HG03159 (cell line): ENCODE results near the gene GALNT17.
"Not testable (repeated sequence)": the region's sequence is repeated elsewhere in the genome, so short reads cannot be mapped to it uniquely, and the experiment has no call there.

Source experiments
- ATAC-seq: cut with Tn5 transposase; IDR thresholded peaks from one replicate; pipeline ENCODE4 v1.9.1; 2021; ENCODE audit warnings: mild to moderate bottlenecking, moderate library complexity; ENCODE audit not compliant: unreplicated experiment

The GALNT17 gene

DNA sequence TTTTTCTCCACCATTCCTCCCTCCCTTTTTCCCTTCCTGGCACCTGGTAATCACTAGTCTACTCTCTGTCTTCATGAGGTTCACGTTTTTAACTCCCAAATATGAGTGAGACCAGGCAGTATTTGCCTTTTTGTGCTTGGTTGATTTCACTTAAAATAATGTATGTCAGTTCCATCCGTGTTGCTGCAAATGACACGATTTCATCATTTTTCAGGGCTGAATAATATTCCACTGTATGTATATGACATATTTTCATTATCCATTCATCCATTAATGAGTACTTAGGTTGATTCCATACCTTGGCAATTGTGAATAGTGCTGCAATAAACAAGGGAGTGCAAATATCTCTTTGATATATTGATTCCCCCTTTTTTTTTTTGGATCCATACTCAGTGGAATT lies 25.8 kb downstream of the GALNT17 start:
- no peak for ATAC-seq

DNA sequence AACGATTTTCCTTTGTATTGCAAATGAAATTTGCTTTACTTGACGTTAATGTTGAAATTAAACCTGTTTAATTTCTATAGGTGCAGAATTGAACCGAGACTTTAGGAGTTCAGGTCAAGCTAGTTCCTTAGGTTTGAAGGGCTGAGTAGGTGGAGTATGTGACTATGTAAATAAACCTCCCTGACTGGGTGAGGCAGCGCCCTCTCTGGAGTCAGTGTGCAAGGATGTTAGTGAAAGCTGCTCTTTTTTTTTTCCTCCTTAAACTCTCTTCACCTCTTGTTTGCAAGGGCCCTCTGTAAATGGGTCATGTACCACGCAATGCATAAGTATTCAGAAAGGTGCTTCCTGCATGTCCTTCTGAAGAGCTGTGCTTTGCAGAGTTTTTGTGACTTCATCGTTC lies 33.8 kb downstream of the GALNT17 start:
- ATAC-seq: no peak

DNA sequence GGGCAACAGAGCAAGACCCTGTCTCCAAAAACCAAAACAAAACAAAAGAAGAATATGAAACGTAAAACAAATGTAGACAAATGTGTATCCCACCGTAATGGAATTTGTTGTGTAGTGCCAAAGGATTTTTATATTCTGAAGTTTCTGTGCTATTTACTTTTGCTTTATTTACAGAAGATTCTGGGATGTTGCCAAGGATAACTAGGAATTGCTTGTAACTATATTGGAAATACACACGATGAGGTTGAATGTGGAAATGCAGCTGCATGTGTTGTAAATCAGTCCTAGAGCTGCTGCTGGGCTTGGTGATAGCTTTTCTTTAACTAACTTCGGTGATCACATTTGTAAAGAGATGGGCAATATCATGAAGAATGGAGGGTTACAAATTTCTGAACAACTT lies 39.5 kb downstream of the GALNT17 start:
- no peak for ATAC-seq

DNA sequence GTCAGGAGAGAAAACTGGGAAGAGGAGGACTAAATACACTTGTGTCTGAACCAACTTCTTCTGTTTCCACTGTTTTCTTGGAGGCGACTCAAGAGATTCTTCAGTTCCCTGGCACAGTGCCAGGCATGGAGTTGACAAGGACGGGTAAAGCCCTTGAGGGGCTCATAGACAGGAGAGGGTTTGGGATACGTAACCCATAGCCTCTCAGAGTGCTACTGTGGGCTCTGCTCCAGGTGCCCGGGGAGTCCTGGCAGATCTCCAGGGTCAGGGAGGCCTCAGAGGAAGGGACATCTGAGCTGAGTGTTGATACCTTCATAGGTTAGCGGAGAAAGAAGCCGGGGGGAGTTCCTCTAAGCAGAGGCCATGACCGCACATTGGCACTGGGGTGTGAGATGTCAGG lies 42.0 kb downstream of the GALNT17 start:
- ATAC-seq: no peak

DNA sequence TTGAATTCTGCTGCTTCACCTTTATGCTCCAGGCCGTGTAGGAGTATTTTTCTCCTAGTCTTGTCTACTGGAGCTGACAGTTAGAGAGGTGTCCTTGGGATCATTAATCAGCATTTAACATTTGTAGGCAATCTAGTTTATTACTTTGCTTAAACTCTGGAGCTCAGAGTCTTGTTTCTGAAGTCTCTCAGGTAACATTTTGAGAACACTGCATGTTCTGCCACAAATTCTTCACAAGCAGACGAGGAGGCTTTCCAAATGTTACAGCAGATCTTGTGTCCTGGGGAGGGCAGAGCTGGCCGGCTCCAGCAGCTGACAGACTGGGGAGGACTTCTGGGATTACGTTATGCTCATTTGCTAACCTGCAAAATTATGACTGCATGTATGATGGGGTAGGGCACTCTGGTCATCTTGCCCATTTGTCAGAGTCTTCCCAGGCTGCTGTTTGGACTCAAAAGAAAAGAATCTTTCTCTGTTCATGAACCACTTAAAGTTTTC lies 50.5 kb downstream of the GALNT17 start:
- no peak for ATAC-seq

DNA sequence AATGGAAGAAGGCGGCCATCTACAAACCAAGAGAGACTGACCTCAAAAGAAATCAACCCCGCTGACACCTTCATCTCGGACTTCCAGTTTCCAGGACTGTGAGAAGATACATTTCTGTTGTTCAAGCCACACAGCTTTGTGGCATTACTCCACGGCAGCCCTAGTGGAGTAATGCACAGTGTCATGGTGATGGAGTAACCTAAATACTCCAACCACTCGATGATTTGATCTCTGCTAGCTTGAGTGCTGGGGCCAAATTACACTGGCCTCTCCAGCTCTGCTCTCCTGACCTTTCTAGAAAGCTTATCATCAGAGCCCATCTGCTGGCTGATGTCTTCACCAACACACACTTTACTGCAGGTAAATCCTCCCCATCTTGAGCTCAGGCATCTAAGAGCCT lies 52.2 kb downstream of the GALNT17 start:
- ATAC-seq: no peak

DNA sequence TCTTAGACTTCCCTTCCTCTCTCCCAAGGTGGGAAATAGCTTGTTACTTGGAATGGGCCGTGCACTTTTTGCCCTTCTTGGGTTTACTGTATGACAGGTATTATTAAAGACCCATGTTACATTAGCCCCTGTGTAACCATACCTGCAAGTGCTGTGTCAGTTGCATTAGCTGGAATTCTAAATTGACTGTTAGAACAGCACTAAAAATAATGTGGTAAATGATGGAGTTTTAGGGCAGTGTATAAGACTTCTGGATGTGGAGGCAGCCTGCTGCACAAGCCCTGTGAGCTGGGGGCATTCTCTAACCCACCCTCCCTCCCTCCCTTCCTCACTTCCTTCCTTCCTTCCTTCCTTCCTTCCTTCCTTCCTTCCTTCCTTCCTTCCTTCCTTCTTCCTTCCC lies 52.7 kb downstream of the GALNT17 start:
- ATAC-seq: no peak

DNA sequence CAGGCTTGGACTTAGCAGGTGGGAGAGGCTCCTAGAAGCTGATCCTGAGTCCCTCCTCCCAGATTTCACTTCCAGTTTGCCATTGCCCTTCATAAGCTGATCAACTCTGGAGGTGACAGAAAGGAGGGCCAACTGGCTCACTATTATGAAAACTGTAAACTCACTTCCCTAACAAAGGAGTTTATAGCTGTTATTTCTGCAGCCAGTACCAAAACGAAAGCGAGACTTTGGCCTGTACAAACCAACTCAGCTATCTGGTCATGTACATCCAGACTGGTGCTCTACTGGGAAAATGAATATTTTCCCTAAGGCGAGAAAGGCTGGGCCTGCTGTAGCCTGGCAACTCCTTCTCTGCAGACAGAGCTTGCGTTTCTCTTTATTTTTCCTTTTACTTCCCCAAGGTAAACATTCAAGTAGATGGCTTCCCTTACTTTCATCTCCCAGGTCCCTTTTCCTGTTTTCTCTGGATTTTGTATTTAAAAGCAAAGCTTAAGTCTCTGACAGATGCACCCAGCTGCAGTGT lies 54.7 kb downstream of the GALNT17 start:
- no peak for ATAC-seq

DNA sequence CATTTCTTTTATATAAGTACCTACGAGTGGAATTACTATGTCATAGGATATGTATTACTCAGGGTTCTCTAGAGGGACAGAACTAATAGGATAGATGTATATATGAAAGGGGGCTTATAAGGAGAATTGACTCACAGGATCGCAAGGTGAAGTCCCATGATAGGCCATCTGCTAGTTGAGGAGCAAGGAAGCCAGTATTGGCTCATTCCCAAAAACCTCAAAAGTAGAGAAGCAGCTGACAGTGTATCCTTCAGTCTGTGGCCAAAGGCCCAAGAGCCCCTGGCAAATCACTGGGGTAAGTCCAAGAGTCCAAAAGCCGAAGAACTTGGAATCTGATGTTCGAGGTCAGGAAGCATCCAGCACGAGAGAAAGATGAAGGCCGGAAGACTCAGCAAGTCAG lies 59.8 kb downstream of the GALNT17 start:
- ATAC-seq: no peak

DNA sequence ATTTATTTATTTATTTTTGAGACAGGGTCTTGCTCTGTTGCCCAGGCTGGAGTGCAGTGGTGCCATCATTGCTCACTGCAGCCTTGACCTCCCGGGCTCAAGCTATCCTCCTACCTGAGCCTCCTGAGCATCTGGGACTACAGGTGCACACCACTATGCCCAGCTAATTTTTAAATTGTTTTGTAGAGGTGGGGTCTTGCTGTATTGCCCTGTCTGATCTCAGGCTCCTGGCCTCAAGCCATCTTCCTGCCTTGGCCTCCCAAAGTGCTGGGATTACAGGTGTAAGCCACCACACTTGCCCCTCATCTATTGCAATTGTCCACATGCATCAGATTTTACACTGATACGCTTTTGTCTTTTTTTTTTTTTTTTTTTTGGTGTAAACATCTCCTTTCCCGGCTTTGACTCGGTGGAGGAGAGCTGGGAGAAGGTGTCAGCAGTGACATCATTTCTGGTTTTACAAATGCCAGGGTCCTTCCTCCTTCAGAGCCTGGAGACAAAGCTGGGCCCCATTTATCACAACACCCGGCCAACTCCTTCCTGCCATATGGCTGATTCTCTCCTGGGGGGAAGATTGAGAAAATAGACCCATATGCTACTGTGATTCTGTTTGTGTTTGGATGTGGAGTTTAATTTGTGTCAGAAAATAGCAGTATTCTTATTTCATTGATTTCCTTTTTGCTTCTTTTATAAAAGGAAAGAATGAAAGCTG lies 61.3 kb downstream of the GALNT17 start:
- ATAC-seq: no peak

DNA sequence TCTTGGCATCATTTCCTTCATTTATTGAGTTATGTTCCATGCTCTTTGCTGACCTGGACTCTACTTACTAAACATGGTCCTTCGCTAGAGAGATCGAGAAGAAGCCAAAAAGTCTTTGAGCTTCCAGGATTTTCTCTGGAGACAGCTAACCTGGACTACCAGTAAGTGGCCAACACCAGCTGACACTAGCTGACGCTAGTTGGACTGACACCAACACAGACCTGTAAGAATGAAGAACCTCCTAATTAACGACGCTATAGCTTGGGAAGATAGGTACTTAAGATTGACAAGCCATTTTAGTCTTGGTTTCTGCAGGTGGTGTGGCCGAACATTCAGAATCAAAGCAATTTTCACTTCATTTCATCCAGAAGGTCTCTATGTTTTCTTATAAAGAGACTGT lies 66.4 kb downstream of the GALNT17 start:
- ATAC-seq: no peak

DNA sequence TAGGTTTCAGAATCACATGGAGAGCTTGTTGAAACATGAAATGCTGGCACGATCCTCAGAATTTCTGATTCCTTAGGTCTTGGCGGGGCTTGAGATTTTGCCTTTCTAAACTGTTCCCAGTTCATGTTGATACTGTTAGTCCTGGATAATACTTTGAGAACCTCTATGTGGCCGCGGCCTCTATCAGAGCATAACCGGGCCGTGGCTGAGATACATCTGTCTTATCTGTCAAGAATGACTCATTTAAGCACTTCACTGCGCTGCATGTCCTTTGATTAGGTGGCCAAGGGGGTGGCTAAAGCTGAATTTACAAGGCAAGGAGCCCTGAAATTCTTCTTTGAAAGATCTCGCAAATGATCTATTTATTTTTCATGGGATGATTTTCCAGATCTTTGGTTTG lies 66.9 kb downstream of the GALNT17 start:
- no peak for ATAC-seq

DNA sequence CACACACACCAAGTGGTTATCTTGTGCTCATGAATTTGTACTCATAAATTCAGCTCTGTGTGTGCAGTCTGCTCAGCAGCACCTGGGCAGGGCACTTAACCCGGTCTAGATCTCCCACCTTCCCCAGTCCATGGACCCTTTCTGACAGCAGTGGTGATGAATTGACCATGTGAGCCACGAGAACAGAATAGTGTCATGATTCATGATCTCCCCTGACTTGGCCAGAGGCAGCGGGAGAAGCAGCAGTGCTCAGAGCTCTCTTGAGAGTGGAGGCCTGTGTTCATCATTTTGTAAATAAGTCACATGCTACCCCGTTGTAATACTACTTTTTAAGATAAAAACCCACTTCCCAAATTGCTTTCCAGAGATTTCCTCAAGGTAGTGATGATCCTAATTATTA lies 74.2 kb downstream of the GALNT17 start:
- ATAC-seq: no peak

DNA sequence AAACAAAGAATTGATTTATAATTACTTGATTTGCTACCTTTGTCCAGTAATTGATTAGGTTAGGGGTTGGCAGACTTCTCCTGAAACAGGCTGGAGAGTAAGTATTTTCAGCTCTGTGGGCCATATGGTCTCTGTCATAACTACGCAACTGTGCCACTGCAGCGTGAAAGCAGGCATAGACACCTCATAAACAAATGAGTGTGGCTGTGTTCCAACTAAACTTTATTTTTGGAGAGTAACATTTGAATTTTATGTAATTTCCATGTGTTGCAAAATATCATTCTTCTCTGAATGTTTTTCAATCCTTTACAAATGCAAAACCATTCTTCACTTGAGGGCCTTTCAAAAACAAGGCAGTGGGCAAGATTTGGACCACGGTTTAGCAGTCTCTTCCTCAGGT lies 76.9 kb downstream of the GALNT17 start:
- no peak for ATAC-seq

DNA sequence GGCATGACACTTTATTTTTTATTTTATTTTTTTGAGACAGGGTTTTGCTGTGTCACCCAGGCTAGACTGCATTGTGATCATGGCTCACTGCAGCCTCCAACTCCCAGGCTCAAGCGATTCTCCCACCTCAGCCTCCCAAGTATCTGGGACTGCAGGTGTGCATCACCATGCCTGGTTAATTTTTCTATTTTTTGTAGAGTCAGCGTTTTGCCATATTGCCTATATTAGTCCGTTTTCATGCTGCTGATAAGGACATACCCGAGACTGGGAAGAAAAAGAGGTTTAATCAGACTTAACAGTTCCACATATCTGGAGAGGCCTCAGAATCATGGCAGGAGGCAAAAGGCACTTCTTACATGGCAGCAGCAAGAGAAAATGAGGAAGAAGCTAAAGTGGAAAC lies 77.5 kb downstream of the GALNT17 start:
- ATAC-seq: not testable (repeated sequence)

DNA sequence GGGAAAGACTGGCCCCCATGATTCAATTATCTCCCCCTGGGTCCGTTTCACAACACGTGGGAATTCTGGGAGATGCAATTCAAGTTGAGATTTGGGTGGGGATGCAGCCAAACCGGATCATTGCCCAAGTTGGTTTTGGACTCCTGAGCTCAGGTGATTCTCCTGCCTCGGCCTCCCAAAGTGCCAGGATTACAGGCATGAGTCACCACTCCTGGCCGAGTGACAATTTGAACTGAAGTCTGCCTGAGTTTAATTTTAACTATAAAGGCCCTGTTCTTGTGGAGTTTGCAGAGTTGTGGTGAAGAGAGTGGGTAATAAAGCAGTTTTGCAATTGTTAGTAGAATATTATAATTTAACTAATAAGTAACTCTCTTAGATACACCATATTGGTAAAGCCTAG lies 78.3 kb downstream of the GALNT17 start:
- no peak for ATAC-seq

DNA sequence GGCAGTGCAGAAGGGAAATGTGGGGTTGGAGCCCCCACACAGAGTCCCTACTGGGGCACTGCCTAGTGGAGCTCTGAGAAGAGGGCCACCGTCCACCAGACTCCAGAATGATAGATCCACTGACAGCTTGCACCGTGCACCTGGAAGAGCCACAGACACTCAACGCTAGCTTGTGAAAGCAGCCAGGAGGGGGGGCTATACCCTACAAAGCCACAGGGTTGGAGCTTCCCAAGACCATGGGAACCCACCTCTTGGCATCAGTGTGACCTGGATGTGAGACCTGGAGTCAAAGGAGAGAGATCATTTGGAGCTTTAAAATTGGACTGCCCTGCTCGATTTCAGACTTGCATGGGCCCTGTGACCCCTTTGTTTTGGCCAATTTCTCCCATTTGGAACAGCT lies 80.5 kb downstream of the GALNT17 start:
- ATAC-seq: not testable (repeated sequence)

DNA sequence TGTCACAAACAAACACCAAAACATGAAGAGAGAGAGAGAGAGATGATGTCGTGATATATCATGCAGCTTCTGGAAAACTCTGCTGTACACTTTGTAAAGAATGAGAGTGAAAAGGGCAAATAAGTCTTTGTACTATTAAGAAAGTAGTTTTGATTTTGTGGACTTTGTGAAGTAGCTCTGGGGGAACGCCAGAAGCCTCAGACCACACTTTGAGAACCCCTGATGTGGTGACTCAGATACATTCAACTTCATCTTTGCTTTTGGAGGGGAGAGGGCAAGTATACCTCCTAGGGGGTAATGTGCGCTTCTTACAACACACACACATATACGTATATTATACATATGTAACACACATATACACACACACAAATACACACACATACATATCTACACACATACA lies 84.3 kb downstream of the GALNT17 start:
- no peak for ATAC-seq

DNA sequence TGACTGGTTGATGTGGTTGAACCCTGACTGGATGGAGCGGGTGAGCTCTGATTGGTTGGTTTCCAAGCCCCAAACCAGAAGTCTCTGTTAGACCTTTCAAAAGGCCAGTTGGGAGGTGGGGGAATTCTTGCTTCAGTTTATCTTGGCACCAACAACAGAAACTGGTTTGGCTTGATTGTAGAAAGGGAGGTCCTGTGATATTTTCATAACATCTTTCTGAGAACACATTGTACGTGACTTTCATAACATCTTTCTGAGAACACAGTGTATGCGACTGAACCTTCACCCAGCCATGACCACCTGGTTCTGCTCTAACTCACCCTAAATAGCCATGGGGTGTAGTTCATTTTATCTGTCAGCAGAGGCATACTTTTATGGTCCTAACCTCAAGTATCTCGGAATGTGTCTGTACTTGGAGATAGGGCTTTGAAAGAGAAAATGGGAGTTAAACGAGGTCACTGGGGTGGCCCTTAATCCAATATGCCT lies 88.3 kb downstream of the GALNT17 start:
- ATAC-seq: no peak

DNA sequence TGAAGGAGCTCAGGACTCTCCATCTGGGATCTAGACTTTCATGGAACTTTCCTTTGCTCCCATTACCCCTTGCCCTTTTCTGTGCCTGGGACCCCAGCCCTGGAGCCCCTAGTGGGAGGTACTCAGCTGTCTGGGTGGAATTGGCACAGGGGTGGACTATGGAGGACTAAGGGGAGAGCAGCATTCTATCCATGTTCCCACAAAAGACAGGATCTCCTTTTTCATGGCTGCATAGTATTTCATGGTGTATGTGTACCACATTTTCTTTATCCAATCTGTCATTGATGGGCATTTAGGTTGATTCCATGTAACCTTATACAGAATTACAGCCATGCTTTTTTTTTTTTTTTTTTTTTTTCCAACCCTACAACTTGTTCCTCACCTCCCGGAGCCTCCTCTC lies 89.1 kb downstream of the GALNT17 start:
- ATAC-seq: no peak

DNA sequence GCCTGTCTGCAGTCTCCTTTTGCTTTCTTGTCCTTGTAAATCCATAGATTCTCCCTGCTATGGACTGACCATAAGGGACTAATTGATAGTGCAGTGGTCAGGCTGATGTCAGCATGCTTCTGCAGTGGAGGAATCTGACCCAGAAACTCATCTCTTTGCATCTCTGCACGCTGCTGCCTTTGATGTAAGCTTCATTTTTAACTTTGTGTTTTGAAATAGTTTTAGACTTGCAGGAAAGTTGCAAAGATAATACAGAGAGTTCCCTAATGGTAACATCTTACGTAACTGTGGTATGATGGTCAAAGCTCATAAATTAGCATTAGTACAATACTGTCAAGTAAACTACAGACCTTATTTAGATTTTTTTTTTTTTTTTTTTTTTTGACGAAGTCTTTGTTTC lies 89.6 kb downstream of the GALNT17 start:
- no peak for ATAC-seq

DNA sequence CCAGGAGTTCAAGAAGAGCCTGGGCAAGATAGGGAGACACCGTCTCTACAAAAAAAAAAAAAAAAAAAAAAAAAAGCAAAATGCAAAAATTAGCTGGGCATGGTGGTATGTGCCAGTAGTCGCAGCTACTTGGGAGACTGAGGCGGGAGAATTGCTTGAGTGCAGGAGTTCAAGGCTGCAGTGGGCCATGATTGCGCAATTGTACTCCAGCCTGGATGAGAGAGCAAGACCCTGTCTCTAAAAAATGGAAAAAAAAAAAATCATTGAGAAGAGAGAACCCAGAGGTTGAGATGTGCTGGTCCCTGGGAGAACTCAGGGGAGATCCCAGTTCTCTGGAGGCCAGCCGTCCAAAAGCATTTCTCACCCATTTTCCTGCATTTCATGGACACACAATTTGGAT lies 95.2 kb downstream of the GALNT17 start:
- no peak for ATAC-seq

DNA sequence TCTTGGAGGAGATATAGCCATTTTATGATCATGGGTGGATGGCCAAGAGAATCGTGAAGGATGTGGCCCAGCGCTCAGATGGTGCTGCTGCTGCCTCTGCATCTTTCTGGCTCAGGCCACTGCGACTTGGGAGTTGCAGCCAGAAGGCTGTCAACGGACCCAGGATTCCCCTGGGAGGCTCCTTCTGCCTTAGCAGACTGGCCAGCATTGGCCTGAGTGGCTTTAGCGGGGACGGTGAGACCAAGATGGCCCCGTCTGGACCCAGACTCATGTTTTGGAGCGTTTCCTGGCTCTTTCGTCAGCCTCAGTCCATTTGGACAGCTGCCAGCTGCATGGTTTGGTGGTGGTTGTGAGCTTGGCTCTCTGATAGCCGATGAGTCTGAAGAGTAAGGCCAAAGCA lies 97.2 kb downstream of the GALNT17 start:
- no peak for ATAC-seq
